GM19468 (cell line): ENCODE data around the gene CRELD2.

Experiments used
- ATAC-seq: cut with Tn5 transposase; IDR thresholded peaks from one replicate; pipeline ENCODE4 v1.9.1; 2021; ENCODE audit warnings: mild to moderate bottlenecking, moderate library complexity, moderate number of reproducible peaks; ENCODE audit not compliant: unreplicated experiment; ENCODE audit errors: extremely low read depth

Gene CRELD2

GRCh38 chr22:49962751-49963646 lies 44.6 kb downstream of the CRELD2 start:
- ATAC-seq = no peak

- ATAC-seq = no peak
Observed at GRCh38 chr22:49963647-49964026, 45.2 kb downstream of the CRELD2 start.

GRCh38 chr22:49964136-49965090 lies 46.0 kb downstream of the CRELD2 start:
- no peak for ATAC-seq

GRCh38 chr22:49965091-49966040 lies 46.9 kb downstream of the CRELD2 start:
- no peak for ATAC-seq

GRCh38 chr22:49966041-49966773 lies 47.8 kb downstream of the CRELD2 start:
- no peak for ATAC-seq

- ATAC-seq = no peak
Observed at GRCh38 chr22:49966774-49967705, 48.6 kb downstream of the CRELD2 start.

GRCh38 chr22:49967706-49968208 lies 49.3 kb downstream of the CRELD2 start:
- no peak for ATAC-seq

GRCh38 chr22:49968313-49968830 lies 49.9 kb downstream of the CRELD2 start:
- ATAC-seq = no peak

GRCh38 chr22:49968831-49969661 lies 50.6 kb downstream of the CRELD2 start:
- ATAC-seq = no peak

- ATAC-seq = no peak
Observed at GRCh38 chr22:49969751-49970527, 51.5 kb downstream of the CRELD2 start.

- ATAC-seq = no peak
Observed at GRCh38 chr22:49970528-49971231, 52.2 kb downstream of the CRELD2 start.

GRCh38 chr22:49971232-49972162 lies 53.1 kb downstream of the CRELD2 start:
- no peak for ATAC-seq

- no peak for ATAC-seq
Observed at GRCh38 chr22:49972163-49973017, 54.0 kb downstream of the CRELD2 start.
